ENCODE measurements around the gene TLE4. TPM values are rescaled to one million over a fixed set of nuclear protein-coding genes. Genes with fewer than 3 reads are reported as not detected.

The TLE4 gene
- total and polyA plus RNA-seq, 10 of the 15 experiments (the other 5 are each of a cell fraction or from before 2014, with no cell fraction given) = 5.3 to 53.3 (median 23.3) TPM

DNA sequence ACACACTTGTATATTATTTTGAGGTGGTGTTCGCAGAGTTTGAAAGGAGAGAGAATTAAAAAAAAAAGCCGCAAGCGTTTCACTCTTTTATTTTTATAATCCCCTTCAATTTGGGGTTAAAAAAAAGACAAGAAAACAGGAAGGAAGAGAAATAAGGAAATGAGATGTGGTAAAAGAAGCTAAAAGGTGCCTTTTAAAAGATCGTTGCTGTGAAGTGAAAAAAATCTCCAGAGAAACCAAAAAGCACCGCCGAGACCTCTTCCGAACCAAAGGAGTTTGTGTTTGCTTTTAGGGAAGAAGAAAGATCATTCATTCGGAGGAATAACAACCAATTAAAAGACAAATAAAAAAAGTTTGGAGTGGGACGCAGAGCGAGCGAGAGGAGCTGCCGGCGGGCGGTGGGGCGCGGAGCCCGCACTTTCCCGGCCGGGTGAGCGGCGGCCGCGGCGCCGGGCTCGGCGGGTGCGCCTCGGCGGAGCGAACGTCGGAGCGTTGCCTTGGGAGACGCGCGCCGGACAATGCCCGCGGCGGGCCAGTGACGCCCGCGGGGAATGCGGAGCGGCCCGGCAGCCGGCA lies 355 bp downstream of the TLE4 start (continued):
- TF ChIP-seq MYC (IDR thresholded peaks at IDR 0.05; ENCODE audit: insufficient read depth, insufficient read length, insufficient replicate concordance, low read length, severe bottlenecking) = no peak
- peak; percentile 81 for TF ChIP-seq MLLT1 (IDR thresholded peaks at IDR 0.05)
- peak; percentile 38 for TF ChIP-seq DPF2 (IDR thresholded peaks at IDR 0.05)
- peak; percentile 65 for TF ChIP-seq NFIC (IDR thresholded peaks at IDR 0.05; ENCODE audit: low read depth, low read length)
- 0 out of 2 replicates have a peak, but pooled peaks have one; percentile 8 for TF ChIP-seq NR2C1 (IDR thresholded peaks at IDR 0.05)
- TF ChIP-seq SIX5 (IDR thresholded peaks at IDR 0.05; ENCODE audit: low read depth, low read length, severe bottlenecking) = no peak
- TF ChIP-seq, protein P1, sequence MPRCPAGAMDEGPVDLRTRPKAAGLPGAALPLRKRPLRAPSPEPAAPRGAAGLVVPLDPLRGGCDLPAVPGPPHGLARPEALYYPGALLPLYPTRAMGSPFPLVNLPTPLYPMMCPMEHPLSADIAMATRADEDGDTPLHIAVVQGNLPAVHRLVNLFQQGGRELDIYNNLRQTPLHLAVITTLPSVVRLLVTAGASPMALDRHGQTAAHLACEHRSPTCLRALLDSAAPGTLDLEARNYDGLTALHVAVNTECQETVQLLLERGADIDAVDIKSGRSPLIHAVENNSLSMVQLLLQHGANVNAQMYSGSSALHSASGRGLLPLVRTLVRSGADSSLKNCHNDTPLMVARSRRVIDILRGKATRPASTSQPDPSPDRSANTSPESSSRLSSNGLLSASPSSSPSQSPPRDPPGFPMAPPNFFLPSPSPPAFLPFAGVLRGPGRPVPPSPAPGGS (IDR thresholded peaks at IDR 0.05; ENCODE audit: borderline replicate concordance, insufficient read depth, low read depth, low read length, poor library complexity, severe bottlenecking) = peak; percentile 5
- TF ChIP-seq TCF3 (IDR thresholded peaks at IDR 0.05; ENCODE audit: borderline replicate concordance, insufficient read depth, low read depth, low read length) = no peak
- TF ChIP-seq, protein P2, sequence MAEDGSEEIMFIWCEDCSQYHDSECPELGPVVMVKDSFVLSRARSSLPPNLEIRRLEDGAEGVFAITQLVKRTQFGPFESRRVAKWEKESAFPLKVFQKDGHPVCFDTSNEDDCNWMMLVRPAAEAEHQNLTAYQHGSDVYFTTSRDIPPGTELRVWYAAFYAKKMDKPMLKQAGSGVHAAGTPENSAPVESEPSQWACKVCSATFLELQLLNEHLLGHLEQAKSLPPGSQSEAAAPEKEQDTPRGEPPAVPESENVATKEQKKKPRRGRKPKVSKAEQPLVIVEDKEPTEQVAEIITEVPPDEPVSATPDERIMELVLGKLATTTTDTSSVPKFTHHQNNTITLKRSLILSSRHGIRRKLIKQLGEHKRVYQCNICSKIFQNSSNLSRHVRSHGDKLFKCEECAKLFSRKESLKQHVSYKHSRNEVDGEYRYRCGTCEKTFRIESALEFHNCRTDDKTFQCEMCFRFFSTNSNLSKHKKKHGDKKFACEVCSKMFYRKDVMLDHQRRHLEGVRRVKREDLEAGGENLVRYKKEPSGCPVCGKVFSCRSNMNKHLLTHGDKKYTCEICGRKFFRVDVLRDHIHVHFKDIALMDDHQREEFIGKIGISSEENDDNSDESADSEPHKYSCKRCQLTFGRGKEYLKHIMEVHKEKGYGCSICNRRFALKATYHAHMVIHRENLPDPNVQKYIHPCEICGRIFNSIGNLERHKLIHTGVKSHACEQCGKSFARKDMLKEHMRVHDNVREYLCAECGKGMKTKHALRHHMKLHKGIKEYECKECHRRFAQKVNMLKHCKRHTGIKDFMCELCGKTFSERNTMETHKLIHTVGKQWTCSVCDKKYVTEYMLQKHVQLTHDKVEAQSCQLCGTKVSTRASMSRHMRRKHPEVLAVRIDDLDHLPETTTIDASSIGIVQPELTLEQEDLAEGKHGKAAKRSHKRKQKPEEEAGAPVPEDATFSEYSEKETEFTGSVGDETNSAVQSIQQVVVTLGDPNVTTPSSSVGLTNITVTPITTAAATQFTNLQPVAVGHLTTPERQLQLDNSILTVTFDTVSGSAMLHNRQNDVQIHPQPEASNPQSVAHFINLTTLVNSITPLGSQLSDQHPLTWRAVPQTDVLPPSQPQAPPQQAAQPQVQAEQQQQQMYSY (CRISPR knock-in tag; IDR thresholded peaks at IDR 0.05) = no peak
- TF ChIP-seq SPI1 (IDR thresholded peaks at IDR 0.05; ENCODE audit: borderline replicate concordance, insufficient read depth, low read depth, low read length) = peak; percentile 69; the same call in 1 of the 2 replicates
- peak; percentile 78 for TF ChIP-seq SMAD1 (IDR thresholded peaks at IDR 0.05; ENCODE audit: low read depth, partially characterized antibody)
- peak; percentile 38; the same call in 1 of the 2 replicates for TF ChIP-seq NBN (IDR thresholded peaks at IDR 0.05)
- TF ChIP-seq ZNF217 (IDR thresholded peaks at IDR 0.05) = 0 out of 2 replicates have a peak, but pooled peaks have one; percentile 73
- TF ChIP-seq NR2F1 (conservative IDR thresholded peaks at IDR 0.05) = peak; percentile 33; the same call in 1 of the 2 replicates
- TF ChIP-seq STAT1 (conservative IDR thresholded peaks at IDR 0.05) = no peak
- TF ChIP-seq SRF (IDR thresholded peaks at IDR 0.05; ENCODE audit: low read depth in 2 of 2, low read length in 2 of 2) = no peak
- no peak for TF ChIP-seq CBX5 (IDR thresholded peaks at IDR 0.05; ENCODE audit: low read depth)
- peak; percentile 89 for TF ChIP-seq LARP7 (IDR thresholded peaks at IDR 0.05)
- TF ChIP-seq JUND (IDR thresholded peaks at IDR 0.05; ENCODE audit: low read depth, low read length) = no peak
